Esophagus squamous epithelium (tissue), 5 donors: ENCODE data around the gene PCSK6. TPM values are rescaled to one million over a fixed set of nuclear protein-coding genes. Genes with fewer than 3 reads are reported as not detected.

Experiments used
- DNase-seq: peaks from one replicate; lab custom pipeline; 2025; lab: John Stamatoyannopoulos, UW
- H3K27ac ChIP-seq, 4 donors: fragments of 200-600 bp; sonication (generic); one replicate each; pipeline ENCODE4 v1.5.1; 2016 to 2019; ENCODE audit warnings: mild to moderate bottlenecking in 1 of 4
- H3K27me3 ChIP-seq, 4 donors: fragments of 200-600 bp; sonication (generic); 1 replicate in 3 of 4; 2 replicates in 1 of 4; pipeline versions ENCODE4 v1.5.1 to v1.6.0; 2017 to 2021; ENCODE audit warnings: antibody characterized with exemption in 1 of 4
- H3K36me3 ChIP-seq, 3 donors: fragments of 200-600 bp; sonication (generic); one replicate each; pipeline ENCODE4 v1.5.1; 2016 to 2019
- H3K4me1 ChIP-seq, 3 donors: fragments of 200-600 bp; sonication (generic); one replicate each; pipeline ENCODE4 v1.5.1; 2017 to 2019
- H3K4me3 ChIP-seq, 4 donors: fragments of 200-600 bp; sonication (generic); 1 replicate in 3 of 4; 2 replicates in 1 of 4; pipeline ENCODE4 v1.5.1; 2016 to 2019; ENCODE audit warnings: mild to moderate bottlenecking in 2 of 4, moderate library complexity in 1 of 4
- H3K9me3 ChIP-seq, 3 donors: fragments of 200-600 bp; sonication (generic); one replicate each; pipeline ENCODE4 v1.5.1; 2016 to 2019
- CTCF ChIP-seq, 6 experiments: fragments of 450-650 bp in 4 of 6; fragments of 200-600 bp in 2 of 6; sonication (generic) in 2 of 6; IDR thresholded peaks; one replicate each; pipeline ENCODE4 v1.5.1; 2016 to 2019; ENCODE audit warnings: antibody characterized with exemption in 6 of 6, mild to moderate bottlenecking in 4 of 6, moderate library complexity in 4 of 6
- POLR2A ChIP-seq, 4 donors: fragments of 450-650 bp; IDR thresholded peaks; one replicate each; pipeline ENCODE4 v1.6.1; 2017; ENCODE audit warnings: antibody characterized with exemption in 4 of 4, mild to moderate bottlenecking in 4 of 4, moderate library complexity in 3 of 4
- whole genome bisulfite sequencing, 2 donors: methylation state at CpG; one replicate each; pipeline ENCODE4 v1.1.5; 2018; 5-methylcytosine and 5-hydroxymethylcytosine counted together
- intact Hi-C: fragments of 100-400 bp; cut with DNase I; formaldehyde crosslinking; loops from one replicate; pipeline ENCODE4 v1.15.0; 2022
- total RNA-seq, 4 donors: library from RNA; depleted of rRNA; stranded (reverse); fragments of >200 nt; gene quantifications; one replicate each; pipeline ENCODE4 v1.1.0, GENCODE V29; 2016
- donor health status: DM: yes; HTN: yes; CAD: no.

Gene PCSK6
- total RNA-seq, 4 donors from 2014 or later, result 5.1 to 13.8 (median 9.2) TPM

- no peaks in the 10 kb centered on the region for H3K9me3 ChIP-seq
- peaks cover 0 to 12% (median 0%) of the 10 kb centered on the region in 3 donors for H3K4me1 ChIP-seq
- H3K4me3 ChIP-seq, result no peak overlapping the region
- WGBS, 2 donors, result 58 to 70% methylated on average over 9 to 15 of the region's 20 CpGs
- H3K27ac ChIP-seq, result peak overlapping the region in 2 of 4 donors; percentile 39 to 61
- H3K27me3 ChIP-seq, result peaks cover 0 to 24% (median 0%) of the 10 kb centered on the region in 4 donors
- intact Hi-C loops, result no loop called here
- DNase-seq, result no peak
- H3K36me3 ChIP-seq, result no peaks in the 10 kb centered on the region
- TF ChIP-seq POLR2A (IDR thresholded peaks at IDR 0.05) (no peak), CTCF (IDR thresholded peaks at IDR 0.05) (no peak)
Measured at GRCh38 chr15:101318147-101318819, 171.2 kb downstream of the PCSK6 start.

- Histone ChIP-seq H3K36me3 (no peaks in the 10 kb centered on the region), H3K9me3 (no peaks in the 10 kb centered on the region), H3K27me3 (peaks cover 0 to 24% (median 0%) of the 10 kb centered on the region in 4 donors), H3K4me1 (peaks cover 0 to 12% (median 0%) of the 10 kb centered on the region in 3 donors), H3K4me3 (no peak overlapping the region), H3K27ac (peak overlapping the region in 3 of 4 donors; percentile 6 to 61 (median 39))
- no peak for TF ChIP-seq CTCF (IDR thresholded peaks at IDR 0.05)
- TF ChIP-seq POLR2A (IDR thresholded peaks at IDR 0.05), result no peak
- WGBS, 2 donors, result 81 to 89% methylated on average over 6 of the region's 6 CpGs
- no peak for DNase-seq
- intact Hi-C loops, result no loop called here
Measured at GRCh38 chr15:101317336-101317872, 172.1 kb downstream of the PCSK6 start.

GRCh38 chr15:101316529-101316928, 173.0 kb downstream of the PCSK6 start:
- TF ChIP-seq CTCF (IDR thresholded peaks at IDR 0.05) (no peak), POLR2A (IDR thresholded peaks at IDR 0.05) (no peak)
- H3K27me3 ChIP-seq, result peaks cover 0 to 23% (median 0%) of the 10 kb centered on the region in 4 donors
- H3K27ac ChIP-seq, result no peak overlapping the region
- H3K9me3 ChIP-seq, result no peaks in the 10 kb centered on the region
- H3K4me1 ChIP-seq, result peaks cover 0 to 12% (median 0%) of the 10 kb centered on the region in 3 donors
- intact Hi-C loops, result no loop called here
- H3K36me3 ChIP-seq, result no peaks in the 10 kb centered on the region
- no peak for DNase-seq
- H3K4me3 ChIP-seq, result no peak overlapping the region
- 79 to 81% methylated on average over 4 to 5 of the region's 5 CpGs for WGBS, 2 donors

- no peaks in the 10 kb centered on the region for H3K36me3 ChIP-seq
- no peak overlapping the region for H3K27ac ChIP-seq
- no peaks in the 10 kb centered on the region for H3K9me3 ChIP-seq
- TF ChIP-seq CTCF (IDR thresholded peaks at IDR 0.05) (no peak), POLR2A (IDR thresholded peaks at IDR 0.05) (no peak)
- H3K4me3 ChIP-seq, result no peak overlapping the region
- peaks cover 0 to 12% (median 0%) of the 10 kb centered on the region in 3 donors for H3K4me1 ChIP-seq
- 83% methylated on average over 2 of the region's 10 CpGs; no CpG with 5 or more reads in 1 of the 2 donors for WGBS, 2 donors
- no peak for DNase-seq
- intact Hi-C loops, result no loop called here
- peaks cover 0 to 16% (median 0%) of the 10 kb centered on the region in 4 donors for H3K27me3 ChIP-seq
Measured at GRCh38 chr15:101315736-101316135, 173.8 kb downstream of the PCSK6 start.
